Effector memory CD8-positive, alpha-beta T cell (primary cell): ENCODE results near the gene SBK2.

Source experiments
- ATAC-seq: fragments of 150-1000 bp; cut with Tn5 transposase; replicated peaks from 2 replicates; pipeline ENCODE4 v1.10.0; 2021; ENCODE audit warnings: mild to moderate bottlenecking, moderate library complexity
- DNase-seq, 3 experiments: peaks; one replicate each; pipeline ENCODE4 v3.0.0; 2021
- H3K27ac Mint-ChIP-seq, 2 donors: one replicate each; pipeline ENCODE4 v1.8.0; 2022; ENCODE audit warnings: mild to moderate bottlenecking in 2 of 2, mixed read lengths in 2 of 2, moderate library complexity in 2 of 2
- H3K27me3 Mint-ChIP-seq, 2 donors: one replicate each; pipeline ENCODE4 v1.8.0; 2022; ENCODE audit warnings: mixed read lengths in 2 of 2
- H3K36me3 Mint-ChIP-seq: one replicate; pipeline ENCODE4 v1.8.0; 2022; ENCODE audit warnings: mild to moderate bottlenecking, moderate library complexity, mixed read lengths; ENCODE audit not compliant: insufficient read depth
- H3K4me1 Mint-ChIP-seq, 2 donors: one replicate each; pipeline ENCODE4 v1.8.0; 2022; ENCODE audit warnings: low read depth in 2 of 2, mixed read lengths in 2 of 2
- H3K4me3 Mint-ChIP-seq, 2 donors: one replicate each; pipeline ENCODE4 v1.8.0; 2022; ENCODE audit warnings: mild to moderate bottlenecking in 2 of 2, mixed read lengths in 2 of 2, moderate library complexity in 2 of 2
- H3K9me3 Mint-ChIP-seq, 2 donors: one replicate each; pipeline ENCODE4 v1.8.0; 2022; ENCODE audit warnings: mixed read lengths in 2 of 2

Gene SBK2

DNA sequence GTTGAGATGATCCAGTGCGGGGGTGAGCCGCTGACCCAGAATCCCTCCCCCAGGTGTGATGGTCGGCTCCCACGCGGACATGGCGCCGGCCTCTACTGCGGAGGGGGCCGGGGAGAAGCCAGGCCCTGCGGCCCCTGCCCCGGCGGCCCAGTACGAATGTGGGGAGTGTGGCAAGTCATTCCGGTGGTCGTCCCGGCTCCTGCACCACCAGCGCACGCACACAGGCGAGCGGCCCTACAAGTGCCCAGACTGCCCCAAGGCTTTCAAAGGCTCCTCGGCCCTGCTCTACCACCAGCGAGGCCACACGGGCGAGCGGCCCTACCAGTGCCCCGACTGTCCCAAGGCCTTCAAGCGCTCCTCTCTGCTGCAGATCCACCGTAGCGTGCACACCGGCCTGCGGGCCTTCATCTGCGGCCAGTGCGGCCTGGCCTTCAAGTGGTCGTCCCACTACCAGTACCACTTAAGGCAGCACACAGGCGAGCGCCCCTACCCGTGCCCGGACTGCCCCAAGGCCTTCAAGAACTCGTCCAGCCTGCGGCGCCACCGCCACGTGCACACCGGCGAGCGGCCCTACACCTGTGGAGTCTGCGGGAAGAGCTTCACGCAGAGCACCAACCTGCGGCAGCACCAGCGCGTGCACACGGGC is 55.7 kb downstream of the SBK2 start:
- Mint-ChIP-seq H3K36me3 (peaks cover 58% of the 10 kb centered on the region), H3K27me3 (no peaks in the 10 kb centered on the region), H3K9me3 (no peaks in the 10 kb centered on the region), H3K27ac (no peak overlapping the region), H3K4me1 (peaks cover 28 to 35% of the 10 kb centered on the region in 2 donors), H3K4me3 (no peak overlapping the region)
- ATAC-seq (no peak), DNase-seq (no peak)

DNA sequence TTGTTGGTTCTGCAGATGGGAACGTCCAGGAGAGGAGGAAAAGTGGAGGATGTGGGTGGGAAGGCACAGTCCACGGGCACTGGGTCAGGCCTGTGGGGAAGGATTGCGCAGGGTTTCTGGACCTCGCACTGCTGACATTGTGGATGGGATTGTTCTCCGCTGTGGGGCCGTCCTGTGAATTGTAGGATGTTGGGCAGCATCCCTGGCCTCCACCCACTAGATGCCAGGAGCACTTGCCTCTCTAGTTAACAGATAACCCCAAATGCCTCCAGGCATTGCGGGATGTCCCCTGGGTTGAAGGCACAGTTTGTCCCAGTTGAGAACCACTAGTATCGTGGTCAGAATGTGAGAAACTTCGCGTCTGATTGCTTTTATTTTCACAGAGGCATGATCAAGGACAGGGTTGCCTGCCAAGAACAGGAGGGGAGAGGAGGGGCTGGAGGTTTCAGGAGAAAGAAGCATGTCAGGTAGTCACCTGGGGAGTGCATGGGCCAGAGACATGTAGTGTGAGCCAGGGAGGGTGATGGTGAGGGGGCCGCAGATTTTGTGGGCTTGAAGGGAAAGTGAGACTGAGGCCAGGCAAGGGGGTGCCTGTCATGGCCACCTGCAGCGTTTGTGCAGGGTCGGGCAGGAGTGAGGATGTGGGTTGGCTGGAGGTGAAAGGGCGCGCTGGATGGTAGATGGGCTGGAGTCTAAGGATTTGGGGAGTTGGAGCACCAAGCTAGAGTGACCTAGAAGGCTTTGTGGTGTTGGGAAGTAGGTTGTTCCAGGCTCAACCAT is 57.3 kb downstream of the SBK2 start:
- peaks cover 53% of the 10 kb centered on the region for H3K36me3 Mint-ChIP-seq
- no peaks in the 10 kb centered on the region for H3K27me3 Mint-ChIP-seq
- peaks cover 23 to 35% of the 10 kb centered on the region in 2 donors for H3K4me1 Mint-ChIP-seq
- H3K9me3 Mint-ChIP-seq = no peaks in the 10 kb centered on the region
- peak overlapping the region in 1 of 2 donors; percentile 32 for H3K4me3 Mint-ChIP-seq
- H3K27ac Mint-ChIP-seq = peak overlapping the region in 1 of 2 donors; percentile 75
- ATAC-seq (no peak), DNase-seq (no peak)

DNA sequence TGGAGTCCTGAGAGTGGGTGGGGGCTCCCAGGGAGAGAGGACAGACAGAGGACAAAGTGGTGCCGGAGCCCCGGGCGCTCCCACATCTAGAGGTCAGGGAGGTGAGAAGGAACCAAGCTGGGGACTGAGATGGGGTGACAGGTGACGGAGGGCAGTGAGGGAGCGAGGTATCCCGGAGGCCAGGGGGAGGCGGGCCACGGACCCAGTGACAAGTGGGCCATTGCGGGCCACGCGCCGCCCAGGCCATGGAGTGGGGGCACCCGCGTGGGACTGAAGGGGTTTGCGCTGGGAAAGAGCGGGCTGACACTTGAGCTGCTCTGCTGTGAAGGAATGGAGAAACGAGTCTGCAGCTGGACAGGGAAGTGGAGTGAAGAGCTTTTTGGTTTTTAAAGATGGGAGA is 57.9 kb downstream of the SBK2 start:
- Mint-ChIP-seq H3K4me1 (peaks cover 23 to 33% of the 10 kb centered on the region in 2 donors), H3K9me3 (no peaks in the 10 kb centered on the region), H3K27me3 (no peaks in the 10 kb centered on the region), H3K36me3 (peaks cover 47% of the 10 kb centered on the region), H3K27ac (no peak overlapping the region), H3K4me3 (peak overlapping the region; percentile 32 to 88)
- DNase-seq (no peak), ATAC-seq (no peak)
